ENCODE results near the gene MAPKAPK2.

GRCh38 chr1:206702260-206702659 lies 17.6 kb downstream of the MAPKAPK2 start:
- TF ChIP-seq YY1 (IDR thresholded peaks at IDR 0.05; ENCODE audit: insufficient read depth, insufficient read length) (no peak), SUZ12 (IDR thresholded peaks at IDR 0.05; ENCODE audit: extremely low read depth, insufficient read depth, insufficient read length) (no peak), ZNF274 (IDR thresholded peaks at IDR 0.05; ENCODE audit: low read depth, low read length) (no peak)
